Parathyroid adenoma (tissue), 2 donors: ENCODE measurements around the gene MYO1D.

Experiments used
- H2AFZ ChIP-seq: fragments of 300-600 bp; sonication (generic); one replicate; pipeline ENCODE4 v1.7.0; 2017; ENCODE audit warnings: antibody characterized with exemption, mild to moderate bottlenecking
- H3K27ac ChIP-seq: fragments of 300-600 bp; sonication (generic); one replicate; pipeline ENCODE4 v1.7.0; 2017
- H3K27me3 ChIP-seq: fragments of 300-600 bp; sonication (generic); one replicate; pipeline ENCODE4 v1.7.0; 2017; ENCODE audit warnings: low read length; ENCODE audit not compliant: control insufficient read depth, insufficient read depth
- H3K36me3 ChIP-seq: fragments of 300-600 bp; sonication (generic); one replicate; pipeline ENCODE4 v1.7.0; 2017; ENCODE audit warnings: low read length; ENCODE audit not compliant: control insufficient read depth, insufficient read depth
- H3K4me1 ChIP-seq: fragments of 300-600 bp; sonication (generic); one replicate; pipeline ENCODE4 v1.7.0; 2017; ENCODE audit warnings: control low read depth
- H3K4me2 ChIP-seq: fragments of 300-600 bp; sonication (generic); one replicate; pipeline ENCODE4 v1.7.0; 2017; ENCODE audit warnings: low read length
- H3K4me3 ChIP-seq: fragments of 300-600 bp; sonication (generic); one replicate; pipeline ENCODE4 v1.7.0; 2017; ENCODE audit warnings: low read depth, low read length
- H3K79me2 ChIP-seq: fragments of 300-600 bp; sonication (generic); one replicate; pipeline ENCODE4 v1.7.0; 2017; ENCODE audit warnings: control low read depth
- H3K9ac ChIP-seq: fragments of 300-600 bp; sonication (generic); one replicate; pipeline ENCODE4 v1.7.0; 2017; ENCODE audit warnings: mild to moderate bottlenecking
- H3K9me3 ChIP-seq: fragments of 300-600 bp; sonication (generic); one replicate; pipeline ENCODE4 v1.7.0; 2017; ENCODE audit warnings: low read length; ENCODE audit not compliant: control insufficient read depth
- TF ChIP-seq, protein P1 (sequence below): fragments of 300-600 bp; sonication (generic); IDR thresholded peaks from one replicate; pipeline ENCODE4 v1.7.0; 2017; ENCODE audit warnings: antibody characterized with exemption, mild to moderate bottlenecking
- donor health status: primary hyperparathyroidism.

Gene MYO1D

DNA sequence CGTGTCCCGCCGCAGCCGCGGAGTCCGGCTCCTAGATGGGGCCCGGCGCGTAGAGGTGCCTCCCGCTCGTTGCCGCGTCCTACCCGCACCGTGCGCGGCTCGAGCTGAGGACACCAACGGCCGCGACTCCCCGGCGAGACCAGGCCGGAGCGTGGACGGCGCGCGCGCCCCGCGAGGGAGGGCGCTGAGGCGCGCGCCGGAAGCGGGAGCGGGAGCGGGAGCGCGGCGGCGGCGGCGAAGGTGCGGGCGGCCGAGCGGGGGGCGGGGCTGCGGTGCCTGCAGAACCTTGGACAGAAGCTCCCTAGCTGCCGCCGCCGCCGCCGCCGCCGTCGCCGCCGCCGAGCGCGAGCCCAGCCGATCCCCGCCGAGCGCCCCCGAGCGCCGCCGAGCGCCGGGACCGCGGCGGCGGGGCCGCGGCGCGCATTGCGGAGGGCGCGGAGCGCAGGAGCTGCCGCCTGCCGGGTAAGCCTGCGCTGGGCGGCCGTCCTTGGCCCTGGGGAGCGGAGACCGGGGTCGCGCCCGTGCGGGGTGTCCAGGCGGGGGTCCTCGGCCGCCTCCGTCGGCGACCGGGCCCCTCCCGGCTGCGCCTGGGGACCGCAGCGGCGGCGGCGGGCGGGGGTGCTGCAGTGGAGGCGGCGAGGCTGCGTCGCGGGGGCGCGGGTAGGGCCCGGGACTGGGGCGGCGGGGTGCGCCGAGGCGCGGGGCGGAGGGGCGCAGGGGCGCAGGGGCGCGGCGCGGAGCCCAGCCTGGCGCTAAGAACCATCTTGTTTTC lies 390.0 kb downstream of the MYO1D start, which contains the start of gene CDK5R1:
TSS of gene CDK5R1 (plus strand) at position 293 of the 772 bp plus-strand sequence. CDS start 628 bp downstream, outside the sequence.
- Histone ChIP-seq H3K27me3 (no peaks in the 10 kb centered on the region), H3K4me1 (peaks cover 2% of the 10 kb centered on the region), H3K4me3 (peak within 1 kb of the TSS; percentile 36), H3K9ac (no peak within 1 kb of the TSS), H3K36me3 (no peaks in the 10 kb centered on the region), H2AFZ (peak within 1 kb of the TSS; percentile 95), H3K27ac (peak within 1 kb of the TSS; percentile 71), H3K9me3 (no peaks in the 10 kb centered on the region), H3K79me2 (no peaks in the 10 kb centered on the region), H3K4me2 (peak within 1 kb of the TSS; percentile 68)
- TF ChIP-seq, protein P1, sequence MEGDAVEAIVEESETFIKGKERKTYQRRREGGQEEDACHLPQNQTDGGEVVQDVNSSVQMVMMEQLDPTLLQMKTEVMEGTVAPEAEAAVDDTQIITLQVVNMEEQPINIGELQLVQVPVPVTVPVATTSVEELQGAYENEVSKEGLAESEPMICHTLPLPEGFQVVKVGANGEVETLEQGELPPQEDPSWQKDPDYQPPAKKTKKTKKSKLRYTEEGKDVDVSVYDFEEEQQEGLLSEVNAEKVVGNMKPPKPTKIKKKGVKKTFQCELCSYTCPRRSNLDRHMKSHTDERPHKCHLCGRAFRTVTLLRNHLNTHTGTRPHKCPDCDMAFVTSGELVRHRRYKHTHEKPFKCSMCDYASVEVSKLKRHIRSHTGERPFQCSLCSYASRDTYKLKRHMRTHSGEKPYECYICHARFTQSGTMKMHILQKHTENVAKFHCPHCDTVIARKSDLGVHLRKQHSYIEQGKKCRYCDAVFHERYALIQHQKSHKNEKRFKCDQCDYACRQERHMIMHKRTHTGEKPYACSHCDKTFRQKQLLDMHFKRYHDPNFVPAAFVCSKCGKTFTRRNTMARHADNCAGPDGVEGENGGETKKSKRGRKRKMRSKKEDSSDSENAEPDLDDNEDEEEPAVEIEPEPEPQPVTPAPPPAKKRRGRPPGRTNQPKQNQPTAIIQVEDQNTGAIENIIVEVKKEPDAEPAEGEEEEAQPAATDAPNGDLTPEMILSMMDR, result no peak

DNA sequence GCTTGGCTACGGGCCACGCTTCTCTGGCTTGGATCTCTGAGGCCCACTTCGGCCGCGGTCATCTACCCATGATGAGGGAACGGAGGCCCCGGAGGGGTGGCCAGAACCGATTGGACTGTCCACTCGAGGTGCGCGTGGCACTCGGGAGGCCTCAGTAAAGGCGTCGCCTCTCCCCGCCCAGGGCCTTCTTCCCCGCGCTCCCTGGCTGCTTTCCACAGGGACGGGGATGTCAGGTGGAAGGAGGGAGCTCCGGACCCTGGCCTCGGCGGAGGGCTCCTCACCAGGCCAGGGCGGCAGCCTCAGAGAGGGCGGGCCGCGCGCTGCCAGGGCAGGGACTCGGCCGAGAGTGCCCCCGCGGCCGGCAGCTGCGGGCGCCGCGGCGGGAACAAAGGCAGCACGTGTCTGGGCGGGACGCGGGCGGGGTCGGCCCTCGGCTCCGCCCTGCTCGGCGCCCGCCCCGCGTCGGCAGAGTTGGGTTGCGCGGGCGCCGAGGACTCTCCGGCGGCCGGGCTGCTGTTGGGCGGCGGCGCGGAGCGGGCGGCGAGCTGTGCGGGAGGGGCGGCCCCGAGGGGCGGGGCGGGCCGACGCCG lies 390.7 kb downstream of the MYO1D start:
- H3K9ac ChIP-seq, result no peak overlapping the region
- TF ChIP-seq, protein P1, result no peak
- no peaks in the 10 kb centered on the region for H3K27me3 ChIP-seq
- H3K4me1 ChIP-seq, result peaks cover 2% of the 10 kb centered on the region
- H2AFZ ChIP-seq, result peak overlapping the region; percentile 84
- no peaks in the 10 kb centered on the region for H3K79me2 ChIP-seq
- peak overlapping the region; percentile 68 for H3K4me2 ChIP-seq
- H3K36me3 ChIP-seq, result no peaks in the 10 kb centered on the region
- no peaks in the 10 kb centered on the region for H3K9me3 ChIP-seq
- H3K27ac ChIP-seq, result peak overlapping the region; percentile 71
- no peak overlapping the region for H3K4me3 ChIP-seq

DNA sequence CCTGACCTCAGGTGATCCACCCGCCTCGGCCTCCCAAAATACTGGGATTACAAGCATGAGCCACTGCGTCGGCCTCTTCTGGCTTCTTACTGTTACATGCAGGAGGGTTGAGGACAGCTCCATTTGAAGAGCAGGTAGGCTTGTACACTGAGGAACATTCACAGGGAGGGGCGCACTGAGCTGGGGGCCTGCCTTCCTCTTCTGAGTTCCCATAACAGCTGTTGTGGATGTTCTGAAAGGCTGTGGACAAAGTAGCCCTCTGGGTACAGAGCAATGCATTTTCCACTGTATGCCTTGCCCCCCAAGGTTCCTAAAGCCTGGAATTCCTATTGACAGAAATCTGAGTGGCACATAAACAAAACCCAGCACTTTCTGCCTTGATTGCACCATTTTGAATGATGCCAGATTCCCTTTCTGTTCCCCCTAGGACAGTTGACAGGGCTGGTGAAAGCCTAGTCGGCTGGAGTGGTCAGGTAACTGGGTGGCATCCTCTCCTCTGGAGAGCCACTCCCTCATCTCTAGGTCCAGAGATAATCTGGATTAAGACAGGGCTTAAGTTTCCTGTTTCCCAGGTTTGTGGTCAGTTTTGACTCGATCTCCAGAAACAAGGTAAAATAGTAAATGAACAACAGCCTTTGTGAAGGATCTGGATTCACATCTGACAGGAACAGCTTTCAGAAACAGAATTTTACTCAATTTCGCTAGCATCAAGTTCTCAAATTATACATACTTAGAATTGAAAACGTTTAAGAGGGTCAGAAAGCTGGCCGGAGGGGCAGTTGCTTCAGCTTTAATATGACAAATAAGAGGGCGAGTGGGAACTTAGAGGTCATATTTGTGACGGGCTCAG lies 391.4 kb downstream of the MYO1D start:
- H3K4me1 ChIP-seq, result peaks cover 2% of the 10 kb centered on the region
- TF ChIP-seq, protein P1, result no peak
- H3K27me3 ChIP-seq, result no peaks in the 10 kb centered on the region
- H3K9ac ChIP-seq, result no peak overlapping the region
- peak overlapping the region; percentile 68 for H3K4me2 ChIP-seq
- H3K9me3 ChIP-seq, result no peaks in the 10 kb centered on the region
- H2AFZ ChIP-seq, result peak overlapping the region; percentile 84
- no peaks in the 10 kb centered on the region for H3K36me3 ChIP-seq
- H3K4me3 ChIP-seq, result no peak overlapping the region
- H3K27ac ChIP-seq, result peak overlapping the region; percentile 71
- H3K79me2 ChIP-seq, result no peaks in the 10 kb centered on the region

DNA sequence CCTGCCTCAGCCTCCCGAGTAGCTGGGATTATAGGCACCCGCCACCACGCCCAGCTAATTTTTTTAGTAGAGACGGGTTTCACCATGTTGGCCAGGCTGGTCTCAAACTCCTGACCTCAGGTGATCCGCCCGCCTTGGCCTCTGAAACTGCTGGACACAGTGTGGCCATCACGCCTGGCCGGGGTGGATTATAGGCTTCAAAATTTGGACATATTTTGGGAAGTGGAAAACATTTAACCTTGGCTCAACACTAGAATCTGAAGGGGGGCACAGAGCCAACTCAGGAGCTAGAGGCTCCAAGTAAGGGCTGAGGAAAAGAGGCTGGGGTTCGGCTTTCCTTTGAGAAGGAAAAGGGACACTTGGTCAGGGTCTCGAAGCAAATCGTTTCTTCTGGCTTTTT lies 392.3 kb downstream of the MYO1D start:
- Histone ChIP-seq H3K27me3 (no peaks in the 10 kb centered on the region), H3K79me2 (no peaks in the 10 kb centered on the region), H2AFZ (no peak overlapping the region), H3K9ac (no peak overlapping the region), H3K9me3 (no peaks in the 10 kb centered on the region), H3K4me3 (no peak overlapping the region), H3K27ac (no peak overlapping the region), H3K36me3 (no peaks in the 10 kb centered on the region), H3K4me2 (no peak overlapping the region), H3K4me1 (peaks cover 2% of the 10 kb centered on the region)
- TF ChIP-seq, protein P1, result no peak
